ENCODE results near the gene RALGDS.

DNA sequence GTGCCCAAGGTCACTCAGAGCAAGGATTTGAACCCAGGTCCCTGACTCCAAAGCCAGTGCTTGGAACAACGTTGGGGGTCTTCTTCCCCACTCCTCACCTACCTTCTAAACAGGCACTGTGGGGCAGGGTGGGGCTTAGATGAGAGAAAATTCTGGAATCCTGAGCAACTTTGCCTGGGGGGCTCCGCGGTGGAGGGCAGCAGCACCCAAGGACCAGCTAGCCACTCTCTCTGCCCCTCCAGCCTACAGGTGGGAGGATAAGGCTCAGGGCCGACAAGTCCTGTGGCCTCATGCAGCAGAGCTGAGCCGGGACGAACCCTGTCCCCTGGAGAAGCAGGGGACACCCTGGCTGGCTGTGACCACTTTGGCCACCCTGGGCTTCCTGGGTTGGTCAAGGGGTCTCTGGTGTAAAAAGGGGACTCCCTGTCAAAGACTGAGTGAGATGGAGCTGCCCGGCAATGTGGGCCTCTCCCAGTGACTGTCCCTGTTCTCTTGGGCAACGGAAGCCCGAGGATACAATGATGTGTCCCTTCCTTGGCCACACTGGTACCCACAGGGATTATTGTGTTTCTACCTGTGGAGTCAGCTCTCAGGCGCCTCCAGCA is 32.8 kb downstream of the RALGDS start:
- TF ChIP-seq, protein P1, sequence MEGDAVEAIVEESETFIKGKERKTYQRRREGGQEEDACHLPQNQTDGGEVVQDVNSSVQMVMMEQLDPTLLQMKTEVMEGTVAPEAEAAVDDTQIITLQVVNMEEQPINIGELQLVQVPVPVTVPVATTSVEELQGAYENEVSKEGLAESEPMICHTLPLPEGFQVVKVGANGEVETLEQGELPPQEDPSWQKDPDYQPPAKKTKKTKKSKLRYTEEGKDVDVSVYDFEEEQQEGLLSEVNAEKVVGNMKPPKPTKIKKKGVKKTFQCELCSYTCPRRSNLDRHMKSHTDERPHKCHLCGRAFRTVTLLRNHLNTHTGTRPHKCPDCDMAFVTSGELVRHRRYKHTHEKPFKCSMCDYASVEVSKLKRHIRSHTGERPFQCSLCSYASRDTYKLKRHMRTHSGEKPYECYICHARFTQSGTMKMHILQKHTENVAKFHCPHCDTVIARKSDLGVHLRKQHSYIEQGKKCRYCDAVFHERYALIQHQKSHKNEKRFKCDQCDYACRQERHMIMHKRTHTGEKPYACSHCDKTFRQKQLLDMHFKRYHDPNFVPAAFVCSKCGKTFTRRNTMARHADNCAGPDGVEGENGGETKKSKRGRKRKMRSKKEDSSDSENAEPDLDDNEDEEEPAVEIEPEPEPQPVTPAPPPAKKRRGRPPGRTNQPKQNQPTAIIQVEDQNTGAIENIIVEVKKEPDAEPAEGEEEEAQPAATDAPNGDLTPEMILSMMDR (conservative IDR thresholded peaks at IDR 0.05): no peak
- TF ChIP-seq ZFX (IDR thresholded peaks at IDR 0.05): no peak

Data from C4-2B (cell line).